GM21515 (cell line): ENCODE results near the gene LIMS4.
A peak's percentile ranks its signal among the peaks of the same experiment; 100 is the strongest.
"Not testable (repeated sequence)": the region's sequence is repeated elsewhere in the genome, so short reads cannot be mapped to it uniquely, and the experiment has no call there.

Experiments used
- ATAC-seq: cut with Tn5 transposase; IDR thresholded peaks from one replicate; pipeline ENCODE4 v1.9.1; 2021; ENCODE audit not compliant: unreplicated experiment

LIMS4 gene, protein sequence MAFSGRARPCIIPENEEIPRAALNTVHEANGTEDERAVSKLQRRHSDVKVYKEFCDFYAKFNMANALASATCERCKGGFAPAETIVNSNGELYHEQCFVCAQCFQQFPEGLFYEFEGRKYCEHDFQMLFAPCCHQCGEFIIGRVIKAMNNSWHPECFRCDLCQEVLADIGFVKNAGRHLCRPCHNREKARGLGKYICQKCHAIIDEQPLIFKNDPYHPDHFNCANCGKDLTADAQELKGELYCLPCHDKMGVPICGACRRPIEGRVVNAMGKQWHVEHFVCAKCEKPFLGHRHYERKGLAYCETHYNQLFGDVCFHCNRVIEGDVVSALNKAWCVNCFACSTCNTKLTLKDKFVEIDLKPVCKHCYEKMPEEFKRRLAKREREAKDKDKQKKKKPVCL

DNA sequence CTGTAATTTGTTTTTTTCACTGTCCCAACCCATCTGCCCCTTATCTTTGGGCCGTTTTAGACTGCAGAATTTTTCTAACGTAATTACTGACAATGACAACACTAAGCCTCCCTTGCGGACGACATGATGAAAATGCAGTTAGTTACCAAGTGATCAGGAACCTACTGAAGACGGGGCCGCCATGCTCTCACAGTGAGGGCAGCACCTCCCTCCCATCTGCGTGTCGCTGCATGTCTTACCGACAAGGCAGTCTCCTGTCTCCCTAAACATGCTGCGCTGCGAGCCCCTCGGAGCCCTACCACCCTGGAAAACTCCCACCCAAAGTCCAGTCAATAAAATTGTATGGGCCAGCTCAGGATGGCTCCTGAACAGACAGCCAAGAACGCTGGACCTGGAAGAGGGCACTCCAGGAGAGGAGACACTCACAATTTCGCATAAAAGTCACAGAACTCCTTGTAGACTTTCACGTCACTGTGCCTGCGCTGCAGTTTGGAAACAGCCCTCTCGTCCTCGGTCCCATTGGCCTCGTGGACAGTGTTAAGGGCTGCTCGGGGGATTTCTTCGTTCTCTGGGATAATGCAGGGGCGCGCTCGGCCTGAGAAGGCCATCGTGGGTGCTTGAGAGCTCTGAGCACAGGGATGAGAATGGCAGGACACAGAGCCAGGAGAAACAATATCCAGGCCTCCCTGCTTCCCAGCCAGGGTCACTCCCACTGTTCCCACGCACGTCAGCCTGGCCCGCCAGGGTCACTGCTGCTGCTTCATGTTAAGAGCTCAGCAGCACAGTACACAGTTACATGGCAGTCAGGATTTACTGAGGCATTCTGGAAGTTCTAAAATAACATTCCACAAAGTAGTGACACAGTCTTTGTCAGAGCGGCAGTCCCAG lies at the start of gene LIMS4:
TSS of gene LIMS4 (minus strand) at position 646 of the 888 bp plus-strand sequence. CDS start at position 608, 38 bp downstream.
- not testable (repeated sequence) for ATAC-seq

DNA sequence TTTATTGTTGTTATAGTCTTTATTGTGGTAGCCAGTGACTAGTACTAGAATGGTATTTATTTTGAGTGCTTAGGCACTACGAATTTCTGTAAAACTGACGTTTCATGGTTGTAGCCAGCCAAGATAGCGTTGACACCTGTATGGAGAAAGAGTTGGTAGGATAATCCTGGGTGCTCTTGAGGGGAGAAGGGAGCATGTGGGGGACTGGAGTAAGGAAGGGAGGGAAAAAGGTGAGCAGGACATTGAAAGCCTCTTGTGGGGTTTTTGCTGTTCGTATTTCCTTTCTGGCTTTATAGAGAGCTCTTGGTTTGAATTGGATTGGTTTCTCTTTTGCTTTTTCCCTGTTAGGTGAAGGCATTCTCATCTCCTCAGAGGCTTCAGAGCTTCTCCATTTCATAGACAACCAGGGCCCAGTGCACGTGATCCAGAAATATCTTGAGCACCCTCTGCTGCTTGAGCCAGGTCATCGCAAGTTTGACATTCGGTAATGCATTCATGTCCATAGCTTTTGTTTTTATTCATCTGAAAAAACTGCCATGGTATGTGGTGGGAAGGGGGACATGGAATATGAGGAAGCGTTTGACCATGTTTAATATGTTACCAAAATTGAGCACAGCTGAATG lies 27.2 kb upstream of the LIMS4 start:
- peak; percentile 93 for ATAC-seq

DNA sequence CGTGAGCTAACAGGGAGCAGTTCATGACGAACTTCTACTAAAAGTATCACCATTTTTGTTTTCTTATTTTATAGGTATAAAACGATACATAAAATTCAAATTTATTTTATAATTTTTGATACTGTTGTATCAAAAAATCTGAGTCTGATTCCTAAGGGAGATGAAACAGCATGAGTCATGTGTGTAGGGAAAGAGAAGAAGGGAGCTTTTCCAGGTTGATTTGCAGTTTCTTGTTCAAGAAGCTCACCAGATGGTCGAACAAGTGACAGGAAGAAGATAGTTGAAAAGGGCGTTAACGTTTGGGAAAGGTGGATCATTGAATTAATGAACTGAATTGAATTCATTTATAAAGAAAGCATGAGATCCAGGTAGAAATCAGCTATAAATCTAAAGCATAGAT lies 23.4 kb upstream of the LIMS4 start:
- not testable (repeated sequence) for ATAC-seq

DNA sequence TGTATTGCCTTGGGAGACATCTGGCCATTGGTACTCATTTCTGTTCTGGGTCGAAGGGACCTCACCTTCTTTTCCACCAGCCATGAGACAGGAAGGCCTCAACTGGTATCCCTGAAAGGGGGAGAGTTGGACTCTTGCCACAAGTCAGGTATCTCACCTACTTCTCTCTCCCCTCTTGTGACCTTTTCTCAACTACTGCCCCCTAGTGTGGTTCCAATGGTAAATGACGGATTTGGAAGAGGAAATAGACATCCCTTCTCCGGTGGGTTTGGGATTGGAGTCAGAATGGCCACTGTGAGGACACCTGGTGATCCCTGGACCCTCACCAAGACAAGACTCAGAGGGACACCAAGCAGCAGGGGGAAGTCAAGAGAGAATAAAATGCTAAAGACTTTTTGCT lies 21.9 kb upstream of the LIMS4 start:
- ATAC-seq: not testable (repeated sequence)

DNA sequence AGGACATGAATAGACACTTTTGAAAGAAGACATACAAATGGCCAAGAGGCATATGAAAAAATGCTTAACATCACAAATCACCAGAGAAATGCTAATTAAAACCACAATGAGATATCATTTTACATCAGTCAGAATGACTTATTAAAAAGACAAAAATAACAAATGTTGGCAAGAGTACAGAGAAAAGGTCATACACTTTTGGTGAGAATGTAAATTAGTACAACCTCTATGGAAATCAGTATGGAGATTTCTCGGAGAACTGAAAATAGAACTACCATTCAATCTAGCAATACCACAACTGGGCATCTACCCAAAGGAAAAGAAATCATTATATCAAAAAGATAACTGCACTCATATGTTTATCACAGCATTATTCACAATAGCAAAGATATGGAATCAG lies 16.4 kb upstream of the LIMS4 start:
- not testable (repeated sequence) for ATAC-seq

DNA sequence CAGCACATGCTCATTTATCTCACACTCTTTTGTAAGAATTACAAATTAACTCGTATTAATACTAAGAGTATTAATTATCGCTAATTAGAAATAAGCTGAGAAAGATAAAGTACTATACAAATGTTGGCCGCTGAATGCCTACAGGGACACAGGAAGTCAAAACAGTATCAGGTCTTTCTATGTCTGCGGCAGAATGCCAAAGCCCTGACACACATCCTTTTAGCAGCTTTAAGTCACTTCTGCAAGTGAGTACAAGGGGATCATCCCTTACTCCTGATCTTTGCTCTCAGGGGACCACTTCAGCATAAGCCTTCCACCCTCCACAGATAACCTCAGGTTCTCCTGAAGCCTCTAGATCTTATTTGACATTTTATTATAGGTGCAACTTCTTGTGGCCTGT lies 10.1 kb upstream of the LIMS4 start:
- ATAC-seq: not testable (repeated sequence)

DNA sequence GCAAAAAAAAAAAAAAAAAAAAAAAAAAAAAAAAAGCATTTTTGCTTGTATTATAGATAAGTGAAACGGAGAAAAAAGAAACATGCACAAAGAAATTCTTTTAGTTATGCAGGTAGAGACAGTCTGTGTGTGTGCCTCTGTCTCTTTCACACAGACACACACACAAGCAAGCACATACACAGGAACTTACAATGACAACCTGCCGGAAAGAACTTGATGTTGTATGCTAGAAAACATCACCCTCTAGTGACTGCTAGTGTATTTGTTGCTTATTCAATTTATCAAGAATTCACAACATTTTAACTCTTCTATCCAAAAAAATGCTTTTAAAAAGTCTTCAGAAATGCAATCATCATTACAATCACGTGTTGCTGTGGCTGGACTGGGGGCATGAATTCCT lies 8.6 kb upstream of the LIMS4 start:
- not testable (repeated sequence) for ATAC-seq

DNA sequence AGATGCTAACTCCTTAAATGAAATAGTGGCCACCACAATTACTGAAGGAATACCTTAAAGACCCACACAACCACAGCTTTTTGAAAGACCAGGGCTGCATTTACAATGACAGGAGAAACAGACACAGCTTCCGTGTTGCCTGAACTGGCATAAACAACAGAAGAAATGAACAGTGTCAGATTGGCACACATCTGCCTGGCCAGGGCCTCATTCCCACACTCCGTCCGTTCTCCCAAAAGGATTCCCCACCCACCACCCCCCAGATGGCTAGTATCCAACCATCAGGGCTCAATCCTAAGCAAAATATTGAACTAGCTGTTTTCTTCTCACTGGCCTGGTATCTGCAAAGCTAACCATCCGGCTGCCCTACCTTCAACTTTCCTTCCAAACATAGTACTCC lies 7.5 kb upstream of the LIMS4 start:
- not testable (repeated sequence) for ATAC-seq

DNA sequence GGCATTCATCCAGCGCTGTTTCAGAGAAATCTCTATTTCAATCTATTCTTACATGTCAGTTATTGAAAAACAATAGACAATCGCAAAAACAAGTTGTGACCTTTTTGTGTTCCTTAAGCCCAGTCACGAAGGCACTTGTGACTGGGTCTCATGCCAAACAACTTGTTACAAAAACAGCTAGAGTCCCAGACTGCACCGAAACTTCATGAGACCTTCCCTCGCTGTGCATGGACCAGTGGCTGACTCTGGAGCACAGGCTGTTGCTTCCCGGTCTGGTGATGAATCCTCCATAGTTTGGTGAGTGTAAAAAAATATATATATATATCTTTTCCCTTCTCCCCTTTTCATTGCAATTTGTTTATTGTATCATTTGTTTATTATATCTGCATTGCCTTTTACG lies 4.8 kb upstream of the LIMS4 start:
- not testable (repeated sequence) for ATAC-seq

DNA sequence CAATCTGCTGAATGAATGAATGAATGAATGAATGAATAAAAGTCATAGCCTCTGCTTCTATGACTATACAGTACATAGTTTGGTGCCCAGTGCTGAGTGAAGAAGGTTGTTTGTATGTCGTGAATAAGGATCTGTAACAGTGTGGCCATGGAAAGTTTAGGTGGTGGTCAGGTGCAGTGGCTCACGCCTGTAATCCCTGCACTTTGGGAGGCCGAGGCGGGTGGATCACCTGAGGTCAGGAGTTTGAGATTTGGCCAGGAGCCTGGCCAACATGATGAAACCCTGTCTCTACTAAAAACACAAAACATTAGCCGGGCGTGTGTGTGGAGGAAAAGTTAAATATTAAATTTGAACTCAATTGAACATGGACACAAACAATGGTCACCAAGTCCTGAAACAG lies 4.3 kb upstream of the LIMS4 start:
- ATAC-seq: not testable (repeated sequence)

DNA sequence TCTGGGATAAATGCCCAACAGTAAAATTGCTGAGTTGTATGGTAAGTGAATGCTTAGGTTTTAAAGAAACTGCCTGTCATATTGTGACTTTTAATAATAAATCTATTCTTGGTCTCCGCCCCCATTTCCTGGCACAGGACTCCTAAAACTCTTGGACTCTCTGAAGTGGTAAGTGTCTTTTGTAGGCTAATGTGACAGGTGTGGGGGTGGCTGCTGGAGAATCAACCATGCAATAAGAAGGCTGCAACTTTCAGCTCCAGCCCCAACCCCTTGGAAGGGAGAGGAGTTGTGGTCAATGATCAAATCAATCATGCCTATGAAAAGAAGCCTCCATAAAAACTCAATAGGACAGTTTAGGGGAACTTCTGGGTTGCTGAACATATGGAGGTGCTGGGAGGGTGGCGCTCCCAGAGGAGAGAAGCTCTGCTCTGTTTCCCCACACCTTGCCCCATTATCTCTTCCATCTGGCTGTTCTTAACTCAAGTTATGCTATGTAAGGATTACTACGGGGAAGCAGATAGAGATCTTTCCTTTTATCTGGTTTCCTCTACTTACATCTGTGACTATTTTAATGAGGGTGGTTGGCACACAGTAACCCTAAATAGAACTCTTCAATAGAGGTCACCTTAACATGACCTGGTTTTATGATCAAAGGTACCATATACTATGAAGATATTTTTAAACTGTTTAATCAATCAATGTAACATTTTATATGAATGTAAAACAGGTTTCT lies 3.2 kb upstream of the LIMS4 start:
- not testable (repeated sequence) for ATAC-seq

DNA sequence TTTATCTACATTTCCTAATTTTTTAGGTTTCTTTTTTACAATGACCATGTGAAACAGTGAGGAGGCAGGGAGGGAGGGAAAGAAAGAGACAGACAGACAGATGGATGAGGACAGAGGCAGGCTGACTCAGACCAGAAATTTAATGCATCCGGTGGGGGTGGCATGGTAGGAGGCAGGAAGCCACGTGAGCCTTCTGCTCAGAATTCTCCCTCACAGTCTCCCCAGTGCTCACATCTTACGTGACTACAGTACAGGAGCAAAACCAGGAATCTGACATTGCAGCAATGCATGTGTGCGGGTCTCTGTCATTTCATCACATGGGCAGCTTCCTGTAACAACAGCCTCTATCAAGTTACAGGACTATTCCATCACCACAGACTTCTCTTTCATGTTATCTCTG lies 2.3 kb upstream of the LIMS4 start:
- ATAC-seq: peak; percentile 98

DNA sequence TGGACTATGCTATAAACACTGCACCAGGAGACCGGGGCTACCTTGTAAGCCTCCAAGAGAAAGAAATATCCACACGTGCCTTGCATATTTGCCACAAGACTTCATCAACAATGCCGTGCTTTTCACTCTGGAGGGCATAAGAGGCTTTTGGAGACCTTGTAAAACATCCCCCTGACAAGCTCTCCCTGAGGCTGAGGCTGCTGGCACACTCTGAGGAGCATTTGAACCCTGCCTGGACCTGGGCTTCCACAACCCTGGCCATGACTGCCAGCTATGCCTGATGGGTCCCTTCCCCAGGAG lies 393 bp upstream of the LIMS4 start:
- not testable (repeated sequence) for ATAC-seq

DNA sequence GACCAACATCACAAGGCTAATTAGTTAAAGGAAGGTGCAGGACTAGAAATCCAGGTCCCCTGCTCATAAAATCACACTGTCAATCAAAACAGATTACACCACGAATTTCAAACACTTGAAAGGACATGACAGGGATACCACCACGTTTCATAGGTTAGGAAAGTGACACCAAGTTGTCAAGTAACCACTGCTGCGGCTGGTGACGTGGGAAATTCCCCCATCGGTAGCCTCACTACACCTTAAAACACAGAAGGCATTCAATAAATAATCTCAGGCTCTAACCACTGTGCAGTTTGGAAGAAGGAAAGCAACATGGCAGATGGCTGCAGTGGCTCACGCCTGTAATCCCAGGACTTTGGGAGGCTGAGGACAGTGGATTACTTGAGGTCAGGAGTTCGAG lies 3.7 kb downstream of the LIMS4 start:
- not testable (repeated sequence) for ATAC-seq

DNA sequence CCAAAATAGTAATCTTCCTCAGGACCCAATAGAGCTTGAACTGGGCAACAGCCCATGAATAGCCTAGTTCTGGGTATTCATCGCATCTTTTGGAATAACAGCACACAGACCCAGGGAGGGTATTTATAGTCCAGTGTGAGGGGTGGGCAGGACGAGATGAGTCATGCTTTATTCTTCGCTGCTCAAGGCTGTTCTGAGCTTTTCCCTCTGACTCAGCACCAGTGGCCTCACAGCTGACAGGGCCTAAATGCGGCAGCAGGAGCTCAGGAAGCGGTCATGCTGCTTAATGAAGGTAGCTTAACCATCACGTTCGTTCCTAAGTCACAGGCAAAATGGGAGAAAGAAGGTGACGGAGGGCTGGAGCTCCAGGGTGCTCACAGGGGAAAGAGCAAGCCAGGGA lies 7.3 kb downstream of the LIMS4 start:
- peak; percentile 83 for ATAC-seq

DNA sequence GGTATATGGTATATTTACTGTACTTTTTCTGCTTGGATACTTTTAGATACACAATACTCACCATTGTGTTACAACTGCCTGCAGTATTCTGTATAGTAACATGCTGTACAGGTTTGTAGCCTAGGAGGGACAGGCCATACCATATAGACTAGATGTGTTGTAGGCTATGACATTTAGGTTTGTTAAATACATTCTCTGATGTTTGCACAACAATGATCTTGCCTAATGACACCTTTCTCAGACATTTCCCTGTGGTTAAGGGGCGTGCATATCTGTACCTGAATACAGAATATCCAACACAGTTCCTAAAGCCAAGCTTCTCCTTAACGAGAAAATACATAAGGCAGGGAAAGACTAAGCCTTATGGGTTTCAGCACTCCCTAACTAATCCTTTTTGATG lies 10.2 kb downstream of the LIMS4 start:
- not testable (repeated sequence) for ATAC-seq

DNA sequence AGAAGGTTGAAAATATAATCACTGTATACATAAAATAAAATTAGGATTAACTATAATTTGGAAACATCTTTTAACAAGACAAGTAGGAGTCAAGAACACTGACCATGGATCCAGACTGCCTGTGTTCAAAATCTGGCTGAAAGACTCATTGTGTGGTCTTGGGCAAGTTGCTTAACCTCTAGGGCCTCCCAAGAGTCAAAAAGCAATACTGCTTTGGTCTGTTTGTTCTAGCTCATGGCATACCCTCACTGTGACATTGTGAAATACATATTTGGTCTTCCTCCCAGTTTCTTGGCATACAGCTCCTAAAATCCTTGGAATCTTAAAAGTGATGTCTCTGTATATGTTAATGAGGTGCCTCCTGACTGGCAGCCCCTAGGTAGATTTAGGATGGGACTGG lies 12.3 kb downstream of the LIMS4 start:
- ATAC-seq: not testable (repeated sequence)

DNA sequence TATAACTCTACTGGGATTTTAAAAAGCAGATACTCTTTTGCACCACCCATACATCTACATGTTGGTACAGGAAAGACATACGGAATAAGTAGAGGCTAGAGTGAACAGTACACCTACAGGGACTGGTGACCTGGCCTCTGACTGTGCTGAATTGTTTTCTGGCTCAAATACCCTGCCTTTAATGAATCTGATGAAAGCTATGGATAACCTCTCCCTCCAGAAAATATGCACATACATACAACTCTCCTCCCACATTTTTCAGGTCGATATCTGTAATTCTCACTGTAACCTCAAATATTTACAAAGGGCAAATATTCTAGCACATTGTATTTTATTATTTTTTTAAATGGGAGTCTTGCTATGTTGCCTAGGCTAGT lies 15.4 kb downstream of the LIMS4 start:
- ATAC-seq: not testable (repeated sequence)

DNA sequence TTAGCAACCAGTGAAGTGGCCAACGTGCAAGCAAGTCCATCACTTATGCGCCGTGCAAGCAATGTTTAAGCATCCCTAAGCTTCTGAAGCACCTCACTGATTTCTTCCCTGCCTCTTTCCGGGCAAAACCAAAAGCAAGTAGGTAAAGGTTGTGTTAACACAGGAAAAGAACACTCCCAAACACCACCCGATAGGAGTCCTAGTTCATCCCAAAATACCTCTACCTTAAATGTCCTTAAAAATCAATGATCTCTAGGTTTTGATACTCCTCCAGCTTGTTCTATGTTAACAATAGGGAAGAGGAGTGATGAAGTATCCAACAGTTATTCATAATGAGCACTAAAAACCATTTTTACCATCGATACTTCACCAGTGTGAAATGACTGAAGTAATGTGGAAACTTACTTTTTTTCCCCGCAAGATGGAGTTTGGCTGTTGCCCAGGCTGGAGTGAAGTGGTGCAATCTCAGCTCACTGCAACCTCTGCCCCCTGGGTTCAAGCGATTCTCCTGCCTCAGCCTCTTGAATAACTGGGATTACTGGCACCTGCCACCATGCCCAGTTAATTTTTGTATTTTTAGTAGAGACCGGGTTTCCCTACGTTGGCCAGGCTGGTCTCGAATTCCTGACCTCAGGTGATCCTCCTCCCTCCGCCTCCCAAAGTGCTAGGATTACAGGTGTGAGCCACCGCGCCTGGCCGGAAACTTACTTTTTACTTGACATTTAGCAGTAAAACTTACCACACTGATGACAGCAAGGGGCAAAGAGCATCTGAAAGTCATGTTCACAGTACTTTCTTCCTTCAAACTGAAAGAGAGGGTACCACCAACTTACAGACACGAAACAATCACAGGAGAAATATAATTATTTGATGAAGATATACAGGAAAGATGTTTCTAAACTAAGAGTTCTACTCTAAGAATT lies 16.1 kb downstream of the LIMS4 start:
- not testable (repeated sequence) for ATAC-seq
